Measurements from ENCODE around the gene GABRQ.

The GABRQ gene

GRCh38 chrX:152637649-152638442 is at the start of gene GABRQ:
Gene GABRQ, plus strand, starts transcription at chrX:152637895. Its CDS starts 308 bp downstream, at chrX:152638203.
- no peak for DNase-seq

GRCh38 chrX:152588206-152588605 is 49.5 kb upstream of the GABRQ start:
- no peak for DNase-seq

- DNase-seq, result no peak
Observed at GRCh38 chrX:152600853-152601633, 36.7 kb upstream of the GABRQ start.

GRCh38 chrX:152601848-152602616 is 35.7 kb upstream of the GABRQ start:
- no peak for DNase-seq

GRCh38 chrX:152614791-152615190 is 22.9 kb upstream of the GABRQ start:
- no peak for DNase-seq

- no peak for DNase-seq
Observed at GRCh38 chrX:152619897-152620296, 17.8 kb upstream of the GABRQ start.

- DNase-seq, result peak; percentile 5
Observed at GRCh38 chrX:152632445-152633097, 5.1 kb upstream of the GABRQ start.

- peak; percentile 25 for DNase-seq
Observed at GRCh38 chrX:152635941-152636340, 1.8 kb upstream of the GABRQ start.

GRCh38 chrX:152638443-152638904 is 779 bp downstream of the GABRQ start:
- DNase-seq, result no peak

- no peak for DNase-seq
Observed at GRCh38 chrX:152639426-152639825, 1.7 kb downstream of the GABRQ start.

- no peak for DNase-seq
Observed at GRCh38 chrX:152640034-152640818, 2.5 kb downstream of the GABRQ start.

- DNase-seq, result no peak
Observed at GRCh38 chrX:152641256-152641875, 3.7 kb downstream of the GABRQ start.

- DNase-seq, result peak; percentile 2
Observed at GRCh38 chrX:152641996-152642395, 4.3 kb downstream of the GABRQ start.

GRCh38 chrX:152642931-152643564 is 5.4 kb downstream of the GABRQ start:
- DNase-seq, result no peak

- DNase-seq, result no peak
Observed at GRCh38 chrX:152646961-152647360, 9.3 kb downstream of the GABRQ start.

- DNase-seq, result no peak
Observed at GRCh38 chrX:152647978-152648377, 10.3 kb downstream of the GABRQ start.

- DNase-seq, result no peak
Observed at GRCh38 chrX:152652060-152652459, 14.4 kb downstream of the GABRQ start.

GRCh38 chrX:152652467-152652866 is 14.8 kb downstream of the GABRQ start:
- no peak for DNase-seq

GRCh38 chrX:152656087-152656486 is 18.4 kb downstream of the GABRQ start:
- no peak for DNase-seq

- DNase-seq, result no peak
Observed at GRCh38 chrX:152656890-152657289, 19.2 kb downstream of the GABRQ start.

GRCh38 chrX:152658302-152658701 is 20.6 kb downstream of the GABRQ start:
- DNase-seq, result no peak
